Measurements from ENCODE around the gene ADGRF3. TPM values are rescaled to one million over a fixed set of nuclear protein-coding genes. Genes with fewer than 3 reads are reported as not detected.

The ADGRF3 gene
- total and polyA plus RNA-seq, 2 of the 13 experiments (the other 11 are each of a cell fraction or from before 2014, with no cell fraction given): 0.40 to 1.5 TPM

- Histone ChIP-seq H3K9me3 (ENCODE audit: low read length) (no peaks in the 10 kb centered on the region), H3K4me1 (ENCODE audit: insufficient read depth, low read length) (peaks cover 29% of the 10 kb centered on the region), H3K4me2 (ENCODE audit: low read depth, low read length) (no peak overlapping the region), H3K27me3 (ENCODE audit: control insufficient read depth in 1 of 2, insufficient read depth in 2 of 2, low read length in 2 of 2) (no peaks in the 10 kb centered on the region), H3K36me3 (replicated peaks in 1 of 2; ENCODE audit: control insufficient read depth in 1 of 2, insufficient read depth in 2 of 2, low read length in 2 of 2) (no peaks in the 10 kb centered on the region), H3K9ac (ENCODE audit: insufficient read depth, low read depth, low read length) (no peak overlapping the region), H4K20me1 (ENCODE audit: insufficient read depth, low read length) (no peaks in the 10 kb centered on the region), H3K27ac (ENCODE audit: extremely low read length, insufficient read depth, low read length) (no peak overlapping the region), H3K4me3 (replicated peaks in 1 of 3; ENCODE audit: insufficient read depth in 1 of 3, low read depth in 2 of 3, low read length in 3 of 3) (no peak overlapping the region), H3K79me2 (ENCODE audit: insufficient read depth, low read length) (no peaks in the 10 kb centered on the region), H2AFZ (ENCODE audit: low read length) (no peak overlapping the region)
- intact Hi-C loops (cut with micrococcal nuclease; ENCODE audit: unreplicated experiment) (no loop called here), in situ Hi-C loops (cut with HindIII; ENCODE audit: extremely low pct_ligation_motif_present, low pct_unique_long_range_greater_than_20kb) (loop anchor here (25.0 kb wide), 1 partner anchor 348 kb away; the partner anchor contains the start of gene KIF3C)
- ATAC-seq (no peak), DNase-seq (ENCODE audit: low spot score) (no peak), FAIRE-seq (no peak)
- ChIA-PET CTCF (ENCODE audit: low intra/inter-chr PET ratio, low total read pairs) (no interaction called here), POLR2A (no interaction called here)
- 36% methylated on average over 3 of the region's 3 CpGs for WGBS (ENCODE audit: low lambda C conversion rate)
- no peak for TF ChIP-seq RELA (CRISPR knock-in tag; IDR thresholded peaks at IDR 0.05)
- no peak for TF ChIP-seq ONECUT2 (CRISPR knock-in tag; IDR thresholded peaks at IDR 0.05)
- no TSS peak for BruUV-seq (replicated peaks)
Measured at GRCh38 chr2:26335231-26335630, 11.4 kb downstream of the ADGRF3 start.

DNA sequence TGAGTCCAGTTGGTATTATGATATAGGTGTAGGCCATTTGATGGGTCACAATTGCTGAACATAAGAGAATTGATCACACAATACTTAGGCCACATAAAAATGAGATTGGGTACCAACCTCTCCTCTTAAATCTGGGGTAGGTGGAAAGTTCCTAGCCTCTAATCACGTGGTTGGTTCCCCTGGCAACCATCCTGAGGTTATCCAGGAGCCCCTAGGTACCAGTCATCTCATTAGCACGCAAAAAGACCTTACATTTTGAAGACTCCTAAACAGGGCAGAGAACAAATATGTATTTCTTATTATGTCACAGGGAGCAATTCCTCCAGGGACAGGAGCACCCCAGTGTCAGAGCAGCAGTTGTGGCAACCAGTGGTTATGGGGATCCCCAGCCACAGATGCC, 13.3 kb downstream of the ADGRF3 start:
- BruUV-seq (replicated peaks): no TSS peak
- Histone ChIP-seq H3K4me1 (ENCODE audit: insufficient read depth, low read length) (peaks cover 21% of the 10 kb centered on the region), H3K79me2 (ENCODE audit: insufficient read depth, low read length) (no peaks in the 10 kb centered on the region), H3K4me2 (ENCODE audit: low read depth, low read length) (no peak overlapping the region), H3K27me3 (ENCODE audit: control insufficient read depth in 1 of 2, insufficient read depth in 2 of 2, low read length in 2 of 2) (no peaks in the 10 kb centered on the region), H3K4me3 (replicated peaks in 1 of 3; ENCODE audit: insufficient read depth in 1 of 3, low read depth in 2 of 3, low read length in 3 of 3) (no peak overlapping the region), H3K36me3 (replicated peaks in 1 of 2; ENCODE audit: control insufficient read depth in 1 of 2, insufficient read depth in 2 of 2, low read length in 2 of 2) (no peaks in the 10 kb centered on the region), H4K20me1 (ENCODE audit: insufficient read depth, low read length) (no peaks in the 10 kb centered on the region), H3K9ac (ENCODE audit: insufficient read depth, low read depth, low read length) (no peak overlapping the region), H2AFZ (ENCODE audit: low read length) (no peak overlapping the region), H3K9me3 (ENCODE audit: low read length) (no peaks in the 10 kb centered on the region), H3K27ac (ENCODE audit: extremely low read length, insufficient read depth, low read length) (no peak overlapping the region)
- FAIRE-seq (peak; percentile 77), ATAC-seq (peak; percentile 52), DNase-seq (ENCODE audit: low spot score) (peak; percentile 85)
- POLR2A ChIA-PET: interaction anchor here (0.7 to 0.9 kb wide), 2 partner anchors 12 to 89 kb away, joined by 3 to 10 read pairs; partner anchors contain the start of genes HADHA, HADHB and SELENOI
- in situ Hi-C loops (cut with HindIII; ENCODE audit: extremely low pct_ligation_motif_present, low pct_unique_long_range_greater_than_20kb) (loop anchor here (5.0 to 25.0 kb wide), 2 partner anchors 96 to 346 kb away; partner anchors contain the start of gene KIF3C), intact Hi-C loops (cut with micrococcal nuclease; ENCODE audit: unreplicated experiment) (loop anchor here (5.0 kb wide), 1 partner anchor 124 kb away; no protein-coding TSS in a partner anchor)
- no peak for TF ChIP-seq ZFX (CRISPR knock-in tag; IDR thresholded peaks at IDR 0.05; ENCODE audit: low read depth)
- no peak for TF ChIP-seq KDM6A (CRISPR knock-in tag; IDR thresholded peaks at IDR 0.05; ENCODE audit: low read depth)
- TF ChIP-seq USF2 (IDR thresholded peaks at IDR 0.05; ENCODE audit: low read depth, low read length): peak; percentile 38; the same call in 1 of the 2 replicates
- TF ChIP-seq USF2 (CRISPR knock-in tag; IDR thresholded peaks at IDR 0.05; ENCODE audit: borderline replicate concordance): peak; percentile 44; the same call in 1 of the 2 replicates
- peak; percentile 47 for TF ChIP-seq RFX1 (IDR thresholded peaks at IDR 0.05)
- TF ChIP-seq RFX3 (CRISPR knock-in tag; IDR thresholded peaks at IDR 0.05): peak; percentile 86
- TF ChIP-seq PPARG (CRISPR knock-in tag; conservative IDR thresholded peaks at IDR 0.05): no peak
- TF ChIP-seq MXI1 (IDR thresholded peaks at IDR 0.05; ENCODE audit: borderline replicate concordance, low read depth, low read length): peak; percentile 53; the same call in 1 of the 3 replicates
- WGBS (ENCODE audit: low lambda C conversion rate): 6% methylated on average over 2 of the region's 2 CpGs
- CTCF ChIA-PET (ENCODE audit: low intra/inter-chr PET ratio, low total read pairs): no interaction called here
